CD4-positive, alpha-beta T cell treated with Interleukin-12 subunit alpha and Interleukin-12 subunit beta, for 1 hour (primary cell): ENCODE measurements around the gene AK5.

ENCODE experiments used
- DNase-seq: peaks from one replicate; pipeline ENCODE4 v3.0.0-alpha.2; 2020

Gene AK5

DNA sequence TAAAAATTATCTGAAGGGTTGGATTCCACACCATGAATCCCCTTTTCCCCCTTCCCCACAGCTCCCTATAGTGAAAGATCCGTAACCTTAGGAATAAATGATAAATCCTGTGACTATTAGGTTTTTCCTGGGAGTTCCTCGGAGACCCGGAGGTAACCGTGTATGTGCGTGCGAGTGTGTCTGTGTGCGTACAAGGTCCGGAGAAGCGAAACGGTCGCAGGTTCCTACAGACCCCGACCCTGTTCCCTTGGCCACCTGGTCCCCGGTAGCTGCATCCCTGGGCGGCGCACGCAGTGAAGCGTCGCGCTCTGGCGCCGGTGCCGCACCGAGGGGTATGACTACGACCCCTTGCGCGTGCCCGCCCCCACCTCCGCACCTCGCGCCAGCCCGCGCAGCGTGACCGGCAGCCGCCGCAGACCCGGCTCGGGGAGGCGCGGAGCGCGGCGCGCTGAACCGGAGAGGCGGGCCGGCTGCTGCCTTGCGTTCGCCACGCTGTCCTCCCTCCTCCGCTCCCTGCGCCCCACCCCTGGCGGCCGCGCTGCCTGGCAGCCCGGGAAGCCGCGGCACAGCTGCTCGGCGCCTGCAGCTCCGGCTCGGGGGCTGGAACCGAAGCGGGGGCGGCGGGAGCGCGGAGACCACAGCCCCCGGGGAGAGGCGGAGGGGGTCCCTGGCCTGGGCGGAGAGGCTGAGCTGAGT, at the start of gene AK5:
AK5 (plus strand) TSS at position 529 of the 696 bp plus-strand sequence. CDS start 295 bp downstream, outside the sequence.
- DNase-seq = peak; percentile 34

- no peak for DNase-seq
Observed at GRCh38 chr1:77232829-77233228, 49.0 kb upstream of the AK5 start.

DNA sequence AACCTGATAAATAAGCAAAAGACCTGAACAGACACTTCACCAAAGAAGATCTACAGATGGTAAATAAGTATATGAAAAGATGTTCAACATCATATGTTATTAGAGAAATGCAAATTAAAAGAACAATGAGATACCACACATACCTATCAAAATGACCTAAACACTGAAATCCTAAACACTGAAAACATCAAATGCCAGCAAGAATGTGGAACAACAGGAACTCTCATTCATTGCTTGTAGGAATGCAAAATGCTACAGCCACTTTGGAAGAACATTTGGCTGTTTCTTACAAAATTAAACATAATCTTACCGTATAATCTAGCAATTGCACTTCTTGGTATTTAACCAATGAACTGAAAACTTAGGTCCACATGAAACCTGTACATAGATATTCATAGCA, 47.7 kb upstream of the AK5 start:
- DNase-seq = no peak

GRCh38 chr1:77234943-77235342, 46.9 kb upstream of the AK5 start:
- DNase-seq = no peak

- no peak for DNase-seq
Observed at GRCh38 chr1:77238462-77238861, 43.4 kb upstream of the AK5 start.

GRCh38 chr1:77239311-77239710, 42.5 kb upstream of the AK5 start:
- no peak for DNase-seq

GRCh38 chr1:77245830-77246229, 36.0 kb upstream of the AK5 start:
- no peak for DNase-seq

GRCh38 chr1:77250126-77250525, 31.7 kb upstream of the AK5 start:
- DNase-seq = no peak

DNA sequence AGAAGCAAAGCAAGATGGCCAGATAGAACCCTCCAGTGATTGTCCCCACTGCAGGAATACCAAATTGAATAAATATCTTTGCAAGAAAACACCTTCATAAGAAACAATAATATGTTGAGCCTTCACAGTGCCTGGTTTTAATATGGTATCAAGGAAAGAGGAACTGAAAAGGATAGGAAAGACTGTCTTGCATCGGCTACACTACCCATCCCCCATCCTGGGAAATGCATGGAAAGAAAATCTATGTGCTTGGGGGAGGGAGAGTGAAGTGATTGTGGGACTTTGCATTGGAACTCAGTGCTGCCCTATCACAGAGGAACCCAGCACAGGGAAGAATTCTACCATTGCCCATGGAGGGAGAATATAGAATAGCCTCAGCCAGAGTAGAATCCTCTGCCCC, 28.6 kb upstream of the AK5 start:
- DNase-seq = no peak

DNA sequence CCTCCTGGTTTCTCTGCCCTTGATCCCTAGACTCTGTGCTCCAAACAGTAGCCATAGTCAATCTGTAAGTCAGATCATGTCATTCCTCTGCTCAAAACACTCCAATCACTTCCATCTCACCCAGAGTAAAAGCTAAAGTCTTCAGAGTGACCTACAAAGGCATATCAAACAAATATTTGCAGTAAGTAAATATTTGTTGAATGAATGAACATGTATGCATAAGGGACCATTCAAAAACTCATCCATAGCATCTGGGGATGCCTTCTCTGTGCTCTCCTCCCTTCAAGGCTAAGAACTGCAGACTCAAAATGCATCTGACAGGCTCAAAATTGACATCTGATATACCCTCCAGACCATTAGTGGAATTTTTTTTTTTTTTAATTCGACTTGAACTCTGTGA, 18.1 kb upstream of the AK5 start:
- no peak for DNase-seq

GRCh38 chr1:77265180-77265579, 16.6 kb upstream of the AK5 start:
- no peak for DNase-seq

DNA sequence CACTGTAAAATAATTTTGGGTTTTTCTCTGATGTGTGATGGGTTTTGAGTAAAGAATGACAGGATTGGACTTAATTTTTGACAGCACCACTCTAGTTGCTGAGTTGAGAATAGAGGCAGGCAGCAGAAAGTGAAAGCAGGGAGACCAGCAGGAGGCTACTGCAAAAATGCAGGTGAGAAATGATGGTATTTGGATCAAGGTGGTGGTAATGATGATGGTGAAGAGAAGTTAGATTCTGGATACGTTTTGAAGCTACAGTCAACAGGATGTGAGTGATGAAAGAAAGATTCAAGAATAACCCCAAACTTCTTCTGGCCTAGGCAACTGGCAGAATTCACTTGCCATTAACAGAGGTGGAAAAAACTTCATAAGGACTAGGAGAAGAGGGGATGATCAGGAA, 14.8 kb upstream of the AK5 start:
- DNase-seq = no peak

- no peak for DNase-seq
Observed at GRCh38 chr1:77271852-77272580, 9.8 kb upstream of the AK5 start.

DNA sequence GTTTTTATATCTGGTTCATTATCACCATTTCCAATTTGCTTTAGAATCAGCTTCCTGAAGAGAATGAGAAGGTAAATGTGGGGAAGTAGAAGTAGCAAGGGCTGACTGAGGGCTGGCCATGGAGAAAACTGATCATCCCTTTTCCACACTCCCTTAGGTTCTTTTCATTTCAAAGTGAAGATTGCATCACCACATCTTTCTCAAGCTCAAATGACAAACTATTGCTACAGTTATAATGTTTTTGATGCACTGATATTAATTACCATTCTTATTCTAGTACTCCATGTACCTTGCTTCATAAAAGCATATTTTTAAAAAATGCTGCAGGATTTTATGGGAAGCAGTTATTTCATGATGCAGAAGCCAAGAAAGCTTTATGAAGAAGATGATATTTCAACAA, 7.9 kb upstream of the AK5 start:
- no peak for DNase-seq

DNA sequence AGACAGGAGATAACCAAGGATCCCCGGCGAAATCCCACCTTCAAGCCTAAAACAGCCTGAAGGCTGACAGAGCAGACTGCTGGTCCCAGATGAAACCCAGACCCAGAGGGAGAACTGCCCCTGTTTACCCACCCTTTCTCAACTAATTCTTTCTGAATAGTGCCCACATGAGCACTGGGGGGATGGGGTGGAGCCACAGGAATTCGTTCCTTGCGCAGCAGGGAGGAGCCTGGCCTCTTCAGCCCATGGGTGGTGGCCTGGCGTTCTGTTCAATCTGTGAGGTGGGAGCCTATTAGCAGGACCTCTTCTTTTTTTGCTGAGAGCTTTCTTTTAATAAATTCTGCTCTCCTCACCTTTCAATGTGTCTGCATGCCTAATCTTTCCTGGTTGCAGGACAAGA, 6.6 kb upstream of the AK5 start:
- no peak for DNase-seq

DNA sequence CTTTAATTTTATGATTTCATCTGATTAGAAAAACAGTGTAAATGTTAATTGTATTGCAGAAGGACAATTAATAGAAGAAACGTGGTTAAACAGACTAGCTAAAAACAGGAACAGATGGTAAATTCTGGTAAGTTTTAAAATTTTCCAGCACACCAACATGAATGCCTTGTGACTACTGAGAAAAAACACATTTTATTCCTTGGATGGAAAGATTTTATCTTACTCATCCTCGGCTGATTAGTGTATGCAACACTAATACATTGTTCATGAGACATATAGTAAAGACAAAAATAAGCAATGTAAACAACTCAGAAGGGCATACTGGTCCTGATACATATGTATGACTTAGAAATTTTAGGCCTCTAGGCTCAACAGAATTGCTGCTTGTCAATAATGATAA, 4.9 kb upstream of the AK5 start:
- DNase-seq = no peak

GRCh38 chr1:77279929-77280328, 1.9 kb upstream of the AK5 start:
- peak; percentile 11 for DNase-seq

DNA sequence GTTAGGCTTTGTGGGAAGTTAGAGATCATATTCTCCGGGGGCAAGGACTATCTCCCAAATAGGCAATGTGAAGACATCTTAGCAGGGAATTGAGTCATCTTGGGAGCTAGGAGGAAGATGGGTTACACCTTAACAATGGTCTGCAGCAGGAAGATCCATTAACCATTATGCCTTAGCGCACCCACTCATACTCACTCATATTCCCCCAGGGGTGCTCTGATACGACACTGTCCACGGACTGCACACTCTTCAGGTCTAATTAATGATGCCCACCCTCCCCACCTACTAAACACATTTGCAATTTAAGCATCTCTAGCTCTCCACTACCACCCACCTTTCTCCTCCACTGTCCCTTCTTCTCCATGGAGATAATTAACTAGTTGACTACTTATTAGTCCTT, 857 bp upstream of the AK5 start:
- no peak for DNase-seq

GRCh38 chr1:77282187-77282865, 507 bp downstream of the AK5 start:
- DNase-seq = peak; percentile 40

- DNase-seq = no peak
Observed at GRCh38 chr1:77282866-77283539, 1.2 kb downstream of the AK5 start.

DNA sequence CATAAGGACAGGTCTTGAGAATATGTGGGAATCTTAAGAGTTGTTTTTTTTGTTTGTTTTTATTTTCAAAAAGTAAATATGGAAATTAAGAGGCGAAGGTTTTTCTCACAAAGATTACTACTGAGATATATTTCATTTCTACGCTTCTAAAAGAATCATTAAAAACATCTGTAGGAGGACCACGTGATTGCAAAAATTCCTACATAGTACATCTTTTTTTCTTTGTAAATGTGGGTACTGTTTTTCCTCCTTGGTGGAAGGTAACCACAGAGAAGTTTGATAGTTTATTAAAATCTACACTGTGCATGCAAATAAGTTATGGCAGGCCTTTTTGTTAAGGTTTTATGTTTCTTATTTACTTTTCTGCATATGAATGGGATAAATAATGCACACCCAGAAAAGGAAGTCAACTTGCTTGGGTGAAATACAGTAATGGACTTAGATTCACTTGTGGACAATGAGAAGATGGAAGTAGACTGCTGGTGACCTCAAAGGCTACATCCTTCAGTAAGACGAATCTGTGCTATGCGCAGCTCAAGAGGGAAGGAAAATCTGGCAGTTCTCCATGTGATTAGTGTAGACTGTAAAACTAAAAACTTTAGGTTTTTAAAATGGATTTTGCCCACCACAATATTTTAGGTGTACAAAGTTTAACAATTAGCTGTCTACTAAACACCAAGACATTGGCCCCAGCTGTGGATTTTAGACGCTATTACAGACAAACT, 2.0 kb downstream of the AK5 start:
- no peak for DNase-seq

GRCh38 chr1:77287535-77287934, 5.7 kb downstream of the AK5 start:
- no peak for DNase-seq

DNA sequence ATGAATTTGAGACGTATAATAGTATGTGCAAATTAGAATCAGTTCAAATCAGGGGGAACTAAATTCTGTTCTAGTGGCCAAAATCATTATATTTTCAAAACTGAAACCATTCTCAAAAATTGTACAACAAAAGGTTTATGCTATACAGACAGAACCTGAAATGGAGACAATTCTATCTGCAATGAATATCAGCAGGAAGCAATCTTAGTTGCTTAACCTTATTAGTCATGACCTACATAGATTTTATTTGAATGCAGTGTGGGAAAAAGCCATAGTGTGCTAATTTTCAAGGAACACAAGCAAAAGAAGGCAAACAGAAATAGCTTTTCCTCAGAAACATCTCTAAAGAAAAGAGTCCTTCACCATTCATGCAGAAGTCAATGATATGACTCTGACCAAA, 6.5 kb downstream of the AK5 start:
- DNase-seq = no peak
